Liver (tissue), 3 donors: Measurements from ENCODE around the gene SPAG8.

Experiments
- CTCF ChIP-seq: fragments of 150-350 bp; IDR thresholded peaks from 2 replicates; pipeline ENCODE4 v1.5.1; 2017; ENCODE audit warnings: improper control_type of control experiment, low read depth, low read length; ENCODE audit not compliant: missing input control
- GABPA ChIP-seq, 2 donors: IDR thresholded peaks in 1 of 2; conservative IDR thresholded peaks in 1 of 2; 2 replicates each; pipeline ENCODE4 v1.6.1; 2016; ENCODE audit warnings: antibody characterized with exemption in 2 of 2, mild to moderate bottlenecking in 1 of 2, moderate library complexity in 1 of 2
- MAX ChIP-seq: IDR thresholded peaks from 2 replicates; pipeline ENCODE4 v1.6.1; 2016; ENCODE audit warnings: antibody characterized with exemption
- SP1 ChIP-seq: IDR thresholded peaks from 2 replicates; pipeline ENCODE4 v1.6.1; 2018; ENCODE audit warnings: antibody characterized with exemption, mild to moderate bottlenecking
- TAF1 ChIP-seq: conservative IDR thresholded peaks from 2 replicates; pipeline ENCODE4 v1.6.1; 2016; ENCODE audit warnings: antibody characterized with exemption, mild to moderate bottlenecking
- TF ChIP-seq, protein P1 (sequence below): IDR thresholded peaks from 2 replicates; pipeline ENCODE4 v1.6.1; 2016; ENCODE audit warnings: antibody characterized with exemption
- TF ChIP-seq, protein P2 (sequence below): IDR thresholded peaks from 2 replicates; pipeline ENCODE4 v1.6.1; 2016; ENCODE audit warnings: antibody characterized with exemption
- donor health status: healthy.
- donor health status: healthy.

DNA sequence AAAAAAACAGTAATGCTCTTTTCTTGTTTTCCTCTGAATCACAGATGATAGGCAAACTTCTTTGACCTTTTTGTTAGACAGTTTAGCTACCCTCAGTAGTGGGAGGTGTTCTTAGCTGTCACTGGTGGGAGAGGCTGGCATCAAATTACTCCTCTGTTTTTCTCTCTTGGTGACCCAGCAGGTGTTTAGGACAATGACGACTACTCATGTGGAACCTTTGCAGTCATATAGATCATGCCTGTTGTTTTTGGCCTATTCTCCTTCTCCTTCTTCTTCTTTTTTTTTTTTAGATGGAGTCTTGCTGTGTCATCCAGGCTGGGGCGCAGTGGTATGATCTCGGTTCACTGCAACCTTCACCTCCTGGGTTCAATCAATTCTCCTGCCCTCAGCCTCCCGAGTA, 36.0 kb downstream of the SPAG8 start:
- TF ChIP-seq MAX: no peak
- no peak for TF ChIP-seq TAF1
- no peak for TF ChIP-seq GABPA (IDR thresholded peaks at IDR 0.05 in 1 of 2, conservative IDR thresholded peaks at IDR 0.05 in 1 of 2)
- TF ChIP-seq, protein P1, sequence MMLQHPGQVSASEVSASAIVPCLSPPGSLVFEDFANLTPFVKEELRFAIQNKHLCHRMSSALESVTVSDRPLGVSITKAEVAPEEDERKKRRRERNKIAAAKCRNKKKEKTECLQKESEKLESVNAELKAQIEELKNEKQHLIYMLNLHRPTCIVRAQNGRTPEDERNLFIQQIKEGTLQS: no peak
- TF ChIP-seq CTCF: no peak
- TF ChIP-seq SP1: no peak
- TF ChIP-seq, protein P2, sequence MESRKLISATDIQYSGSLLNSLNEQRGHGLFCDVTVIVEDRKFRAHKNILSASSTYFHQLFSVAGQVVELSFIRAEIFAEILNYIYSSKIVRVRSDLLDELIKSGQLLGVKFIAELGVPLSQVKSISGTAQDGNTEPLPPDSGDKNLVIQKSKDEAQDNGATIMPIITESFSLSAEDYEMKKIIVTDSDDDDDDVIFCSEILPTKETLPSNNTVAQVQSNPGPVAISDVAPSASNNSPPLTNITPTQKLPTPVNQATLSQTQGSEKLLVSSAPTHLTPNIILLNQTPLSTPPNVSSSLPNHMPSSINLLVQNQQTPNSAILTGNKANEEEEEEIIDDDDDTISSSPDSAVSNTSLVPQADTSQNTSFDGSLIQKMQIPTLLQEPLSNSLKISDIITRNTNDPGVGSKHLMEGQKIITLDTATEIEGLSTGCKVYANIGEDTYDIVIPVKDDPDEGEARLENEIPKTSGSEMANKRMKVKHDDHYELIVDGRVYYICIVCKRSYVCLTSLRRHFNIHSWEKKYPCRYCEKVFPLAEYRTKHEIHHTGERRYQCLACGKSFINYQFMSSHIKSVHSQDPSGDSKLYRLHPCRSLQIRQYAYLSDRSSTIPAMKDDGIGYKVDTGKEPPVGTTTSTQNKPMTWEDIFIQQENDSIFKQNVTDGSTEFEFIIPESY: no peak
